ENCODE results near the gene PROP1. TPM values are rescaled to one million over a fixed set of nuclear protein-coding genes. Genes with fewer than 3 reads are reported as not detected.
"Not testable (repeated sequence)": the region's sequence is repeated elsewhere in the genome, so short reads cannot be mapped to it uniquely, and the experiment has no call there.

Gene PROP1
- polyA plus RNA-seq, 3 donors, result 0.07 to 0.12 TPM; not detected in 1

GRCh38 chr5:177957241-177957640 lies 38.8 kb downstream of the PROP1 start:
- DNase-seq (ENCODE audit: extremely low read depth in 1 of 11, low read depth in 9 of 11, low spot score in 4 of 11), result peak in 1 of 11 donors; percentile 20

- not testable (repeated sequence) for DNase-seq (ENCODE audit: extremely low read depth in 1 of 11, low read depth in 9 of 11, low spot score in 4 of 11)
These were observed 42.9 kb downstream of the PROP1 start for GRCh38 chr5:177953101-177953500.

- not testable (repeated sequence) for DNase-seq (ENCODE audit: extremely low read depth in 1 of 11, low read depth in 9 of 11, low spot score in 4 of 11)
These were observed 46.4 kb downstream of the PROP1 start for GRCh38 chr5:177949656-177950055.

GRCh38 chr5:177949065-177949464 lies 47.0 kb downstream of the PROP1 start:
- DNase-seq (ENCODE audit: extremely low read depth in 1 of 11, low read depth in 9 of 11, low spot score in 4 of 11), result not testable (repeated sequence)

- DNase-seq (ENCODE audit: extremely low read depth in 1 of 11, low read depth in 9 of 11, low spot score in 4 of 11), result not testable (repeated sequence)
These were observed 48.1 kb downstream of the PROP1 start for GRCh38 chr5:177947912-177948311.

- not testable (repeated sequence) for DNase-seq (ENCODE audit: extremely low read depth in 1 of 11, low read depth in 9 of 11, low spot score in 4 of 11)
These were observed 50.3 kb downstream of the PROP1 start for GRCh38 chr5:177945601-177946283.

- not testable (repeated sequence) for DNase-seq (ENCODE audit: extremely low read depth in 1 of 11, low read depth in 9 of 11, low spot score in 4 of 11)
These were observed 50.9 kb downstream of the PROP1 start for GRCh38 chr5:177945145-177945544.

- DNase-seq (ENCODE audit: extremely low read depth in 1 of 11, low read depth in 9 of 11, low spot score in 4 of 11), result not testable (repeated sequence)
These were observed 52.0 kb downstream of the PROP1 start for GRCh38 chr5:177943805-177944736.

GRCh38 chr5:177942896-177943295 lies 53.1 kb downstream of the PROP1 start:
- DNase-seq (ENCODE audit: extremely low read depth in 1 of 11, low read depth in 9 of 11, low spot score in 4 of 11), result not testable (repeated sequence)

Other genes starting within 250 kb of the PROP1 start
- gene FAM153A, start 213.3 kb downstream of the PROP1 start, polyA plus RNA-seq (ENCODE audit: insufficient read length in 3 of 3), result 1 to 10 TPM in 1 of 3 donors, under 1 TPM in 2; 0.20 to 1.2 (median 0.42) TPM
- gene N4BP3, start 117.3 kb upstream of the PROP1 start, polyA plus RNA-seq (ENCODE audit: insufficient read length in 3 of 3), result 1 to 10 TPM; 3.7 to 5.7 (median 4.8) TPM
- gene RMND5B, start 134.8 kb upstream of the PROP1 start, polyA plus RNA-seq (ENCODE audit: insufficient read length in 3 of 3), result 10 to 100 TPM; 30.2 to 34.9 (median 34.0) TPM
- gene NHP2, start 157.6 kb upstream of the PROP1 start, polyA plus RNA-seq (ENCODE audit: insufficient read length in 3 of 3), result 100 to 1,000 TPM; 102 to 123 (median 104) TPM
- under 1 TPM; 0.04 to 0.11 (median 0.08) TPM for gene GMCL2, start 191.1 kb upstream of the PROP1 start, polyA plus RNA-seq (ENCODE audit: insufficient read length in 3 of 3)
- 100 to 1,000 TPM; 121 to 174 (median 157) TPM for gene HNRNPAB, start 208.3 kb upstream of the PROP1 start, polyA plus RNA-seq (ENCODE audit: insufficient read length in 3 of 3)
- gene PHYKPL, start 236.6 kb upstream of the PROP1 start, polyA plus RNA-seq (ENCODE audit: insufficient read length in 3 of 3), result 100 to 1,000 TPM in 1 of 3 donors, 10 to 100 TPM in 2; 76.9 to 153 (median 77.8) TPM